K562 (cell line): Measurements from ENCODE around the gene BASP1.

Experiments used
- CHD4 ChIP-seq: fragments of 200-600 bp; sonication (generic); IDR thresholded peaks from 3 replicates; pipeline ENCODE4 v1.6.1; 2012; ENCODE audit warnings: low read depth, mild to moderate bottlenecking, mixed read lengths, low read length, inconsistent platforms; ENCODE audit not compliant: insufficient read depth, insufficient replicate concordance, poor library complexity, severe bottlenecking
- COPS2 ChIP-seq: fragments of 450-650 bp; conservative IDR thresholded peaks from 2 replicates; pipeline ENCODE4 v1.6.1; 2016; ENCODE audit warnings: mild to moderate bottlenecking, moderate library complexity
- CTCF ChIP-seq, 3 experiments: IDR thresholded peaks in 2 of 3; conservative IDR thresholded peaks in 1 of 3; 2 replicates each; pipeline ENCODE4 v1.5.1; 2011 to 2012; ENCODE audit warnings: low read length in 3 of 3, mild to moderate bottlenecking in 3 of 3, control low read depth in 2 of 3, improper control_type of control experiment in 1 of 3, inconsistent platforms in 1 of 3, low read depth in 1 of 3, mixed read lengths in 1 of 3, moderate library complexity in 1 of 3; ENCODE audit not compliant: insufficient read depth in 2 of 3
- EZH2 ChIP-seq: IDR thresholded peaks from 2 replicates; pipeline ENCODE4 v1.6.1; 2012; ENCODE audit warnings: low read depth, mild to moderate bottlenecking, inconsistent platforms, low read length, borderline replicate concordance
- GATAD2A ChIP-seq: fragments of 450-650 bp; IDR thresholded peaks from 2 replicates; pipeline ENCODE4 v1.6.1; 2017
- HMG20B ChIP-seq: fragments of 250-450 bp; sonication (Bioruptor Pico); IDR thresholded peaks from 2 replicates; pipeline ENCODE4 v1.5.0; 2021; ENCODE audit warnings: mild to moderate bottlenecking
- SMARCC2 ChIP-seq: fragments of 450-650 bp; IDR thresholded peaks from 2 replicates; pipeline ENCODE4 v1.6.1; 2017; ENCODE audit warnings: antibody characterized with exemption, moderate library complexity, mild to moderate bottlenecking, low read depth
- SREBF1 ChIP-seq: fragments of 150-350 bp; IDR thresholded peaks from 2 replicates; pipeline ENCODE4 v1.6.1; 2014; ENCODE audit warnings: antibody characterized with exemption, low read depth, low read length, borderline replicate concordance
- USF2 ChIP-seq: sonication (generic); formaldehyde crosslinking; IDR thresholded peaks from 2 replicates; pipeline ENCODE4 v1.5.0; 2020; ENCODE audit warnings: missing genetic modification reagents
- ZNF274 ChIP-seq: IDR thresholded peaks from 2 replicates; pipeline ENCODE4 v1.6.1; 2011; ENCODE audit warnings: low read depth, mild to moderate bottlenecking, low read length, moderate library complexity, borderline replicate concordance
- ZNF436 ChIP-seq: fragments of 250-450, 450-650 bp; sonication (Bioruptor Pico); formaldehyde crosslinking; IDR thresholded peaks from 2 replicates; pipeline ENCODE4 v1.7.0; 2020; ENCODE audit warnings: mild to moderate bottlenecking

- TF ChIP-seq COPS2 (no peak), SREBF1 (no peak), EZH2 (no peak), CHD4 (no peak), ZNF436 (CRISPR knock-in tag) (no peak), CTCF (IDR thresholded peaks at IDR 0.05 in 2 of 3, conservative IDR thresholded peaks at IDR 0.05 in 1 of 3; ENCODE audit: insufficient read depth in 2 of 3, low read depth in 1 of 3, low read length in 3 of 3) (no peak), HMG20B (CRISPR knock-in tag) (no peak), USF2 (no peak), SMARCC2 (no peak), ZNF274 (no peak), GATAD2A (no peak)
These were observed 92.0 kb downstream of the BASP1 start for GRCh38 chr5:17309462-17309861.
